Stomach (tissue), 4 donors: ENCODE results near the gene PLSCR2.
"Not testable (repeated sequence)": the region's sequence is repeated elsewhere in the genome, so short reads cannot be mapped to it uniquely, and the experiment has no call there.

Experiments
- CTCF ChIP-seq, 7 experiments: fragments of 450-650 bp in 4 of 7; fragments of 200-600 bp in 3 of 7; sonication (generic) in 3 of 7; IDR thresholded peaks; one replicate each; pipeline ENCODE4 v1.5.1; 2016 to 2019; ENCODE audit warnings: antibody characterized with exemption in 7 of 7, control low read depth in 2 of 7, mild to moderate bottlenecking in 1 of 7
- POLR2A ChIP-seq, 4 donors: fragments of 450-650 bp; IDR thresholded peaks; one replicate each; pipeline ENCODE4 v1.6.1; 2016; ENCODE audit warnings: antibody characterized with exemption in 4 of 4, control low read depth in 2 of 4, mild to moderate bottlenecking in 1 of 4, moderate library complexity in 1 of 4
- POLR2AphosphoS5 ChIP-seq, 3 donors: sonication (generic); formaldehyde crosslinking; IDR thresholded peaks; one replicate each; pipeline ENCODE4 v1.6.1; 2016; ENCODE audit warnings: antibody characterized with exemption in 3 of 3

DNA sequence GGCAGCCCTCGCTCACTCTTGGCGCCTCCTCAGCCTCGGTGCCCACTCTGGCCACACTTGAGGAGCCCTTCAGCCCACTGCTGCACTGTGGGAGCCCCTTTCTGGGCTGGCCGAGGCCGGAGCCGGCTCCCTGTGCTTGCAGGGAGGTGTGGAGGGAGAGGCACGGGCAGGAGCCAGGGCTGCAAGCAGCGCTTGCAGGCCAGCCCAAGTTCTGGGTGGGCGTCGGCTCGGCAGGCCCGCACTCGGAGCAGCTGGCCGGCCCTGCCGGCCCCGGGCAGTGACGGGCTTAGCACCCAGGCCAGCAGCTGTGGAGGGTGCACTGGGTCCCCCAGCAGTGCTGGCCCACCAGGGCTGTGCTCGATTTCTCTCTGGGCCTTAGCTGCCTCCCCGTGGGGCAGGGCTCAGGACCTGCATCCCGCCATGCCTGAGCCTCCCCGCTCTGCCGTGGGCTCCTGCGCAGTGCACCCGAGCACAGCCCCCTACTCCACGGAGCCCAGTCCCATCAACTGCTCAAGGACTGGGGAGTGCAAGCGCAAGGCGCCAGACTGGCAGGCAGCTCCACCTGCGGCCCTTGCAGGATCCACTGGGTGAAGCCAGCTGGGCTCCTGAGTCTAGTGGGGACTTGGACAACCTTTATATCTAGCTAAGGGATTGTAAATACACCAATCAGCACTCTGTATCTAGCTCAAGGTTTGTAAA lies 27.9 kb upstream of the PLSCR2 start:
- not testable (repeated sequence) for TF ChIP-seq CTCF, POLR2AphosphoS5, POLR2A (IDR thresholded peaks at IDR 0.05)
